Right kidney (tissue), 1 donor: ENCODE measurements around the gene KIF13A.
"Not testable (repeated sequence)": the region's sequence is repeated elsewhere in the genome, so short reads cannot be mapped to it uniquely, and the experiment has no call there.

Experiments
- DNase-seq: peaks from one replicate; pipeline ENCODE4 v3.0.0-alpha.2; 2016

KIF13A gene

GRCh38 chr6:17798477-17799154 lies 188.8 kb downstream of the KIF13A start:
- no peak for DNase-seq

GRCh38 chr6:17790489-17790888 lies 196.9 kb downstream of the KIF13A start:
- no peak for DNase-seq

GRCh38 chr6:17785094-17785787 lies 202.2 kb downstream of the KIF13A start:
- DNase-seq: no peak

GRCh38 chr6:17780061-17780460 lies 207.4 kb downstream of the KIF13A start:
- no peak for DNase-seq

- DNase-seq: no peak
Measured at GRCh38 chr6:17771609-17772008, 215.8 kb downstream of the KIF13A start.

GRCh38 chr6:17768881-17769280 lies 218.6 kb downstream of the KIF13A start:
- no peak for DNase-seq

- no peak for DNase-seq
Measured at GRCh38 chr6:17768388-17768787, 219.0 kb downstream of the KIF13A start.

GRCh38 chr6:17762651-17763050 lies 224.8 kb downstream of the KIF13A start:
- no peak for DNase-seq

- DNase-seq: no peak
Measured at GRCh38 chr6:17758119-17758518, 229.3 kb downstream of the KIF13A start.

- DNase-seq: no peak
Measured at GRCh38 chr6:17754254-17754653, 233.2 kb downstream of the KIF13A start.

- DNase-seq: not testable (repeated sequence)
Measured at GRCh38 chr6:17745324-17745723, 242.1 kb downstream of the KIF13A start.

GRCh38 chr6:17744757-17745308 lies 242.6 kb downstream of the KIF13A start:
- not testable (repeated sequence) for DNase-seq

- DNase-seq: no peak
Measured at GRCh38 chr6:17744019-17744756, 243.2 kb downstream of the KIF13A start.

GRCh38 chr6:17741507-17741906 lies 245.9 kb downstream of the KIF13A start:
- DNase-seq: no peak

GRCh38 chr6:17740559-17741220 lies 246.7 kb downstream of the KIF13A start:
- DNase-seq: no peak

- DNase-seq: no peak
Measured at GRCh38 chr6:17737704-17738252, 249.7 kb downstream of the KIF13A start.

- DNase-seq: not testable (repeated sequence)
Measured at GRCh38 chr6:17735311-17735710, 252.1 kb downstream of the KIF13A start.

- no peak for DNase-seq
Measured at GRCh38 chr6:17730078-17730704, 257.2 kb downstream of the KIF13A start.

- no peak for DNase-seq
Measured at GRCh38 chr6:17729223-17730077, 258.0 kb downstream of the KIF13A start.

GRCh38 chr6:17728551-17729222 lies 258.7 kb downstream of the KIF13A start:
- DNase-seq: no peak
